LNCaP clone FGC (cell line): ENCODE measurements around the gene AFF2.

Experiments used
- DNase-seq: peaks from one replicate; pipeline ENCODE4 v3.0.0-alpha.2; 2011; ENCODE audit warnings: low read depth
- H3K4me3 ChIP-seq: 2 replicates; pipeline ENCODE4 v1.5.1; 2011; ENCODE audit warnings: mild to moderate bottlenecking, low read depth, low read length, control low read depth
- CTCF ChIP-seq: IDR thresholded peaks from 2 replicates; pipeline ENCODE4 v1.5.1; 2012; ENCODE audit warnings: mild to moderate bottlenecking; ENCODE audit not compliant: control insufficient read depth, insufficient read depth; ENCODE audit errors: extremely low read depth

Gene AFF2

DNA sequence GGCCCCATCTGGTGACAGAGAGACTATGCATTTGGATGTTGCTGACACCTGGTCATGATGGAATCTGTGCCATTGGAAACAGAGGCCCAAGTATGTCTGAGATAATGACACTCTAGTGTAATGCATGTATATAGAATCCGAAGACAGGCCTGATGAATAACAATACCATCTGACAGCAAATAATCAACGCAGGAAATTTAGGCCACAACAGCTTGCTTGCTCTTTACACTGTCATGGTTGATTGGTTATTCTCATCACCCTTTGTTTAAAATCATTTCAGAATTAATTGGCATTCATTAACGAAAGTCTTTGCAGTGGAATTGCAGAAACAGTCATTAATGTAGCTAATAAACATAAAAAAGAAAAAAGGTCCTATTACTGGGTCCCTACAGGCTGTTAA is 194.8 kb downstream of the AFF2 start:
- no peak for TF ChIP-seq CTCF
- H3K4me3 ChIP-seq: no peak overlapping the region
- DNase-seq: no peak

- no peak for TF ChIP-seq CTCF
- no peak for DNase-seq
- H3K4me3 ChIP-seq: no peak overlapping the region
Observed at GRCh38 chrX:148698221-148698620, 197.8 kb downstream of the AFF2 start.

GRCh38 chrX:148700021-148700420 is 199.6 kb downstream of the AFF2 start:
- no peak for DNase-seq
- no peak overlapping the region for H3K4me3 ChIP-seq
- no peak for TF ChIP-seq CTCF

GRCh38 chrX:148713981-148714380 is 213.6 kb downstream of the AFF2 start:
- no peak overlapping the region for H3K4me3 ChIP-seq
- no peak for TF ChIP-seq CTCF
- no peak for DNase-seq

GRCh38 chrX:148715361-148715760 is 214.9 kb downstream of the AFF2 start:
- H3K4me3 ChIP-seq: no peak overlapping the region
- no peak for TF ChIP-seq CTCF
- no peak for DNase-seq

DNA sequence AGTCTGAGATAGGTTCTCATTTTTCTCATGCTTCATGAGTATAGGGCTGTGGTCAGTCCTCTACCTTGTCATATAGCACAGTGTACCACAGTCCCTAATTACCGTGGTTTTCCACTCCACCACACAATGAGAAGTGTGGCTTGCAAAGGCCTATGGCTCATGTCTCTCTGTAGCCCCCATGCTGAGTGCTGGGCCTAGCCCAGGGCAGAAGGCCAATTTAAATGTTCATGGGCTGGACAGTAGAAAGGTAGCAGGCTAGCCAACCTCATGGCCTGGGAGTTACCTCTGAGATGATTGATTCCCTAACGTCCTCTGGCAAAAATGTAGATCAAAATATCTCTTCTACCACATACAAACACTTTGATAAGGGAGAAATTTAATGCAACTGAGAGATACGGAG is 222.5 kb downstream of the AFF2 start:
- DNase-seq: no peak
- no peak for TF ChIP-seq CTCF
- no peak overlapping the region for H3K4me3 ChIP-seq

- no peak for DNase-seq
- no peak overlapping the region for H3K4me3 ChIP-seq
- TF ChIP-seq CTCF: no peak
Observed at GRCh38 chrX:148723551-148723950, 223.1 kb downstream of the AFF2 start.
